Stomach (tissue), 19 donors: ENCODE results near the gene GPR179. TPM values are rescaled to one million over a fixed set of nuclear protein-coding genes. Genes with fewer than 3 reads are reported as not detected.
A peak's percentile ranks its signal among the peaks of the same experiment; 100 is the strongest.

ENCODE experiments used
- DNase-seq, 2 donors: peaks; one replicate each; pipeline versions ENCODE4 v3.0.0 to v3.0.0-alpha.2; 2013 to 2019
- H3K27ac ChIP-seq, 5 donors: fragments of 200-600 bp in 4 of 5; sonication (generic) in 4 of 5; one replicate each; pipeline ENCODE4 v1.5.1; 2013 to 2019; ENCODE audit warnings: mild to moderate bottlenecking in 1 of 5, moderate library complexity in 1 of 5
- H3K27me3 ChIP-seq, 3 donors: fragments of 200-600 bp; sonication (generic); one replicate each; pipeline ENCODE4 v1.5.1; 2017 to 2019; ENCODE audit warnings: mixed run types in 1 of 3
- H3K36me3 ChIP-seq, 4 donors: fragments of 200-600 bp; sonication (generic); 1 replicate in 3 of 4; 2 replicates in 1 of 4; pipeline ENCODE4 v1.5.1; 2016 to 2019
- H3K4me1 ChIP-seq, 4 donors: fragments of 200-600 bp; sonication (generic); one replicate each; pipeline ENCODE4 v1.5.1; 2016 to 2019
- H3K4me3 ChIP-seq, 4 donors: fragments of 200-600 bp; sonication (generic) in 3 of 4; one replicate each; pipeline ENCODE4 v1.5.1; 2016 to 2019; ENCODE audit warnings: mild to moderate bottlenecking in 1 of 4
- H3K9me3 ChIP-seq, 4 donors: fragments of 200-600 bp; sonication (generic); one replicate each; pipeline ENCODE4 v1.5.1; 2016 to 2019
- CTCF ChIP-seq, 7 experiments: fragments of 450-650 bp in 4 of 7; fragments of 200-600 bp in 3 of 7; sonication (generic) in 3 of 7; IDR thresholded peaks; one replicate each; pipeline ENCODE4 v1.5.1; 2016 to 2019; ENCODE audit warnings: antibody characterized with exemption in 7 of 7, control low read depth in 2 of 7, mild to moderate bottlenecking in 1 of 7
- EP300 ChIP-seq: sonication (generic); formaldehyde crosslinking; IDR thresholded peaks from one replicate; pipeline ENCODE4 v1.6.1; 2017; ENCODE audit warnings: antibody characterized with exemption
- POLR2A ChIP-seq, 4 donors: fragments of 450-650 bp; IDR thresholded peaks; one replicate each; pipeline ENCODE4 v1.6.1; 2016; ENCODE audit warnings: antibody characterized with exemption in 4 of 4, control low read depth in 2 of 4, mild to moderate bottlenecking in 1 of 4, moderate library complexity in 1 of 4
- POLR2AphosphoS5 ChIP-seq, 3 donors: sonication (generic); formaldehyde crosslinking; IDR thresholded peaks; one replicate each; pipeline ENCODE4 v1.6.1; 2016; ENCODE audit warnings: antibody characterized with exemption in 3 of 3
- WGBS, 5 donors: extraction: QIAGEN DNeasy Blood & Tissue Kit in 3 of 5; methylation state at CpG; one replicate each; pipeline versions ENCODE4 v1.1.5 to v1.1.7; 2013 to 2018; 5-methylcytosine and 5-hydroxymethylcytosine counted together
- intact Hi-C: fragments of 100-400 bp; cut with DNase I; formaldehyde crosslinking; loops from one replicate; pipeline ENCODE4 v1.15.1; 2023; ENCODE audit warnings: low total_unique reads
- long read RNA-seq, 10 donors: transcript quantifications; one replicate each; lab custom pipeline, GENCODE V29; 2026
- polyA plus RNA-seq, 3 donors: library from polyadenylated mRNA; stranded (reverse); fragments of 200-250 nt; gene quantifications; one replicate each; pipeline ENCODE4 v1.2.3, GENCODE V29; 2013
- total RNA-seq, 5 donors: library from RNA; depleted of rRNA; stranded (reverse); fragments of >200 nt; gene quantifications; one replicate each; pipeline versions ENCODE4 v1.1.0 to v1.2.3, GENCODE V29; 2014 to 2016
- donor health status: healthy with polysubstance abuse.
- donor health status: Bipolar disorder and iron deficiency.
- donor health status: healthy.

GPR179 gene
- total RNA-seq (under 1 TPM in 1 of 5 donors, not detected in 4; 0.18 TPM), polyA plus RNA-seq (under 1 TPM in 2 of 3 donors, not detected in 1; 0.03 to 0.06 TPM)
- long read RNA-seq, donor 1, result 0 reads
- long read RNA-seq, donor 2, result 0 reads
- long read RNA-seq, donor 3, result 0 reads
- long read RNA-seq, donor 4, result 0 reads
- long read RNA-seq, donor 5, result 0 reads
- long read RNA-seq, donor 6, result 0 reads
- long read RNA-seq, donor 7, result 0 reads
- long read RNA-seq, donor 8, result 0 reads
- long read RNA-seq, donor 9, result 0 reads
- long read RNA-seq, donor 10, result 0 reads

GRCh38 chr17:38343608-38344419 is at the start of gene GPR179:
TSS of gene GPR179 (minus strand) at chr17:38343956. CDS start at chr17:38343789, 167 bp downstream.
- intact Hi-C loops, result no loop called here
- peak in 1 of 2 donors; percentile 59 for DNase-seq
- TF ChIP-seq CTCF (IDR thresholded peaks at IDR 0.05), result no peak
- no peak for TF ChIP-seq POLR2A (IDR thresholded peaks at IDR 0.05)
- no peak for TF ChIP-seq POLR2AphosphoS5 (IDR thresholded peaks at IDR 0.05)
- no peak for TF ChIP-seq EP300

GRCh38 chr17:38379448-38379847 is 35.7 kb upstream of the GPR179 start:
- Histone ChIP-seq H3K36me3 (peaks cover 17 to 92% (median 85%) of the 10 kb centered on the region in 4 donors), H3K27ac (no peak overlapping the region), H3K27me3 (no peaks in the 10 kb centered on the region), H3K4me3 (no peak overlapping the region), H3K9me3 (no peaks in the 10 kb centered on the region), H3K4me1 (no peaks in the 10 kb centered on the region)
- peak in 1 of 2 donors; percentile 45 for DNase-seq
- intact Hi-C loops, result no loop called here
- no peak for TF ChIP-seq CTCF (IDR thresholded peaks at IDR 0.05)
- WGBS, 5 donors, result 75 to 94% (median 88%) methylated on average over 1 of the region's 1 CpG

More at GRCh38 chr17:38343608-38344419, at the start of gene GPR179:
- Histone ChIP-seq H3K27ac (no peak within 1 kb of the TSS), H3K4me1 (peaks cover 7 to 9% (median 7%) of the 10 kb centered on the region in 4 donors), H3K4me3 (no peak within 1 kb of the TSS), H3K36me3 (no peaks in the 10 kb centered on the region), H3K9me3 (no peaks in the 10 kb centered on the region), H3K27me3 (peaks cover 0 to 9% (median 0%) of the 10 kb centered on the region in 3 donors)
- 68 to 87% (median 83%) methylated on average over 16 to 18 of the region's 18 CpGs for WGBS, 5 donors

- H3K36me3 ChIP-seq, result peaks cover 37 to 100% (median 98%) of the 10 kb centered on the region in 4 donors
- WGBS, 5 donors, result 40 to 75% (median 65%) methylated on average over 8 of the region's 8 CpGs
- no peaks in the 10 kb centered on the region for H3K27me3 ChIP-seq
- intact Hi-C loops, result no loop called here
- H3K4me3 ChIP-seq, result no peak overlapping the region
- H3K9me3 ChIP-seq, result no peaks in the 10 kb centered on the region
- no peaks in the 10 kb centered on the region for H3K4me1 ChIP-seq
- H3K27ac ChIP-seq, result peak overlapping the region in 1 of 5 donors; percentile 16
- no peak for TF ChIP-seq CTCF (IDR thresholded peaks at IDR 0.05)
- TF ChIP-seq EP300, result no peak
- no peak for TF ChIP-seq POLR2AphosphoS5 (IDR thresholded peaks at IDR 0.05)
- DNase-seq, result no peak
These were observed 25.5 kb upstream of the GPR179 start for GRCh38 chr17:38369124-38369886.

- no peaks in the 10 kb centered on the region for H3K9me3 ChIP-seq
- H3K27me3 ChIP-seq, result no peaks in the 10 kb centered on the region
- WGBS, 5 donors, result 88 to 95% (median 92%) methylated on average over 8 of the region's 8 CpGs
- H3K4me3 ChIP-seq, result no peak overlapping the region
- DNase-seq, result no peak
- intact Hi-C loops, result no loop called here
- no peak overlapping the region for H3K27ac ChIP-seq
- H3K36me3 ChIP-seq, result peaks cover 33 to 82% (median 76%) of the 10 kb centered on the region in 4 donors
- TF ChIP-seq EP300, result no peak
- no peak for TF ChIP-seq POLR2AphosphoS5 (IDR thresholded peaks at IDR 0.05)
- no peak for TF ChIP-seq CTCF (IDR thresholded peaks at IDR 0.05)
- peaks cover 0 to 6% (median 0%) of the 10 kb centered on the region in 4 donors for H3K4me1 ChIP-seq
These were observed 21.0 kb upstream of the GPR179 start for GRCh38 chr17:38364741-38365140.
